ENCODE measurements around the gene IL2.

The IL2 gene

GRCh38 chr4:122456231-122457116, at the start of gene IL2:
Gene IL2 (minus strand): TSS chr4:122456725. CDS start chr4:122456440, 285 bp downstream.
- DNase-seq (ENCODE audit: low read depth in 2 of 3, low spot score in 2 of 3), result no peak

- no peak for DNase-seq (ENCODE audit: low read depth in 2 of 3, low spot score in 2 of 3)
Measured at GRCh38 chr4:122503214-122503613, 46.7 kb upstream of the IL2 start.

- DNase-seq (ENCODE audit: low read depth in 2 of 3, low spot score in 2 of 3), result no peak
Measured at GRCh38 chr4:122500852-122501501, 44.5 kb upstream of the IL2 start.

- no peak for DNase-seq (ENCODE audit: low read depth in 2 of 3, low spot score in 2 of 3)
Measured at GRCh38 chr4:122489061-122489460, 32.5 kb upstream of the IL2 start.

- no peak for DNase-seq (ENCODE audit: low read depth in 2 of 3, low spot score in 2 of 3)
Measured at GRCh38 chr4:122483481-122483880, 27.0 kb upstream of the IL2 start.

GRCh38 chr4:122481766-122482405, 25.4 kb upstream of the IL2 start:
- no peak for DNase-seq (ENCODE audit: low read depth in 2 of 3, low spot score in 2 of 3)

GRCh38 chr4:122480655-122481487, 24.3 kb upstream of the IL2 start:
- no peak for DNase-seq (ENCODE audit: low read depth in 2 of 3, low spot score in 2 of 3)

- no peak for DNase-seq (ENCODE audit: low read depth in 2 of 3, low spot score in 2 of 3)
Measured at GRCh38 chr4:122479935-122480416, 23.5 kb upstream of the IL2 start.

GRCh38 chr4:122476745-122477144, 20.2 kb upstream of the IL2 start:
- no peak for DNase-seq (ENCODE audit: low read depth in 2 of 3, low spot score in 2 of 3)

- no peak for DNase-seq (ENCODE audit: low read depth in 2 of 3, low spot score in 2 of 3)
Measured at GRCh38 chr4:122476126-122476525, 19.6 kb upstream of the IL2 start.

- DNase-seq (ENCODE audit: low read depth in 2 of 3, low spot score in 2 of 3), result no peak
Measured at GRCh38 chr4:122475233-122475632, 18.7 kb upstream of the IL2 start.

GRCh38 chr4:122469457-122469856, 12.9 kb upstream of the IL2 start:
- no peak for DNase-seq (ENCODE audit: low read depth in 2 of 3, low spot score in 2 of 3)

GRCh38 chr4:122458625-122459024, 2.1 kb upstream of the IL2 start:
- DNase-seq (ENCODE audit: low read depth in 2 of 3, low spot score in 2 of 3), result peak in 1 of 3 experiments; percentile 9

GRCh38 chr4:122453384-122453995, 3.0 kb downstream of the IL2 start:
- DNase-seq (ENCODE audit: low read depth in 2 of 3, low spot score in 2 of 3), result no peak

GRCh38 chr4:122450847-122451246, 5.7 kb downstream of the IL2 start:
- DNase-seq (ENCODE audit: low read depth in 2 of 3, low spot score in 2 of 3), result no peak

GRCh38 chr4:122434285-122434684, 22.2 kb downstream of the IL2 start:
- no peak for DNase-seq (ENCODE audit: low read depth in 2 of 3, low spot score in 2 of 3)

- DNase-seq (ENCODE audit: low read depth in 2 of 3, low spot score in 2 of 3), result no peak
Measured at GRCh38 chr4:122431351-122431750, 25.2 kb downstream of the IL2 start.

GRCh38 chr4:122423246-122423645, 33.3 kb downstream of the IL2 start:
- DNase-seq (ENCODE audit: low read depth in 2 of 3, low spot score in 2 of 3), result no peak

GRCh38 chr4:122412547-122412946, 44.0 kb downstream of the IL2 start:
- DNase-seq (ENCODE audit: low read depth in 2 of 3, low spot score in 2 of 3), result no peak

- no peak for DNase-seq (ENCODE audit: low read depth in 2 of 3, low spot score in 2 of 3)
Measured at GRCh38 chr4:122403861-122404260, 52.7 kb downstream of the IL2 start.
